ENCODE data around the gene NDUFS7. TPM values are rescaled to one million over a fixed set of nuclear protein-coding genes. Genes with fewer than 3 reads are reported as not detected.

NDUFS7 gene
- total and polyA plus RNA-seq, 9 of the 15 experiments (the other 6 are each of a cell fraction or from before 2014, with no cell fraction given): 6.0 to 271 (median 60.6) TPM

- peak; percentile 93 for TF ChIP-seq PHF20 (IDR thresholded peaks at IDR 0.05; ENCODE audit: partially characterized antibody)
- 0 out of 2 replicates have a peak, but pooled peaks have one; percentile 21 for TF ChIP-seq MTF1 (CRISPR knock-in tag; IDR thresholded peaks at IDR 0.05; ENCODE audit: borderline replicate concordance)
- peak; percentile 60 for TF ChIP-seq RAD51 (IDR thresholded peaks at IDR 0.05; ENCODE audit: borderline replicate concordance, low read depth)
- TF ChIP-seq KLF1 (tag; IDR thresholded peaks at IDR 0.05): 0 out of 2 replicates have a peak, but pooled peaks have one; percentile 50
- peak; percentile 95 for TF ChIP-seq NEUROD1 (IDR thresholded peaks at IDR 0.05; ENCODE audit: borderline replicate concordance, low read depth, low read length, partially characterized antibody)
- TF ChIP-seq PURB (CRISPR knock-in tag; IDR thresholded peaks at IDR 0.05; ENCODE audit: low read depth): no peak
- peak; percentile 70; the same call in 1 of the 2 replicates for TF ChIP-seq MBD2 (IDR thresholded peaks at IDR 0.05; ENCODE audit: borderline replicate concordance, low read depth)
- no peak for TF ChIP-seq HMG20B (CRISPR knock-in tag; IDR thresholded peaks at IDR 0.05)
- no peak for TF ChIP-seq ZFP1 (CRISPR knock-in tag; IDR thresholded peaks at IDR 0.05)
- no peak for TF ChIP-seq ZNF699 (CRISPR knock-in tag; IDR thresholded peaks at IDR 0.05; ENCODE audit: insufficient replicate concordance)
- no peak for TF ChIP-seq GTF2B (IDR thresholded peaks at IDR 0.05; ENCODE audit: extremely low read depth, insufficient read length)
- no peak for TF ChIP-seq ZNF23 (CRISPR knock-in tag; IDR thresholded peaks at IDR 0.05)
- no peak for TF ChIP-seq CAMTA2 (CRISPR knock-in tag; conservative IDR thresholded peaks at IDR 0.05)
- TF ChIP-seq WHSC1 (IDR thresholded peaks at IDR 0.05; ENCODE audit: low read length): no peak
- peak; percentile 85 to 88 for TF ChIP-seq FOXK2 (conservative IDR thresholded peaks at IDR 0.05 in 1 of 2, IDR thresholded peaks at IDR 0.05 in 1 of 2; ENCODE audit: low read depth in 2 of 2)
- TF ChIP-seq TSC22D4 (tag; IDR thresholded peaks at IDR 0.05): no peak
- no peak for TF ChIP-seq HNRNPK (IDR thresholded peaks at IDR 0.05; ENCODE audit: low read depth, low read length, poor library complexity, severe bottlenecking)
- peak; percentile 93 for TF ChIP-seq HCFC1 (IDR thresholded peaks at IDR 0.05; ENCODE audit: low read depth, low read length)
- peak; percentile 88; the same call in 1 of the 2 replicates for TF ChIP-seq SMARCA5 (IDR thresholded peaks at IDR 0.05)
- no peak for TF ChIP-seq TAL1 (IDR thresholded peaks at IDR 0.05)
- peak; percentile 96 for TF ChIP-seq RBM22 (IDR thresholded peaks at IDR 0.05; ENCODE audit: low read depth, low read length, poor library complexity, severe bottlenecking)
- no peak for TF ChIP-seq ELK1 (CRISPR knock-in tag; IDR thresholded peaks at IDR 0.05)
- peak; percentile 49; the same call in 1 of the 2 replicates for TF ChIP-seq ZBTB1 (CRISPR knock-in tag; IDR thresholded peaks at IDR 0.05; ENCODE audit: borderline replicate concordance, low read depth)
- TF ChIP-seq NFRKB (IDR thresholded peaks at IDR 0.05; ENCODE audit: low read depth): peak; percentile 99
- TF ChIP-seq MYNN (IDR thresholded peaks at IDR 0.05): peak; percentile 45
- no peak for TF ChIP-seq MYNN (CRISPR knock-in tag; IDR thresholded peaks at IDR 0.05)
- TF ChIP-seq ZNF133 (CRISPR knock-in tag; IDR thresholded peaks at IDR 0.05): no peak
- peak; percentile 87 for TF ChIP-seq ZNF583 (CRISPR knock-in tag; IDR thresholded peaks at IDR 0.05)
- TF ChIP-seq TFAP4 (CRISPR knock-in tag; IDR thresholded peaks at IDR 0.05; ENCODE audit: borderline replicate concordance): peak; percentile 92
Measured at GRCh38 chr19:1383312-1384084, at the start of gene NDUFS7 (continued).
